Measurements from ENCODE around the gene ADH6.
"Not testable (repeated sequence)": the region's sequence is repeated elsewhere in the genome, so short reads cannot be mapped to it uniquely, and the experiment has no call there.

The ADH6 gene

DNA sequence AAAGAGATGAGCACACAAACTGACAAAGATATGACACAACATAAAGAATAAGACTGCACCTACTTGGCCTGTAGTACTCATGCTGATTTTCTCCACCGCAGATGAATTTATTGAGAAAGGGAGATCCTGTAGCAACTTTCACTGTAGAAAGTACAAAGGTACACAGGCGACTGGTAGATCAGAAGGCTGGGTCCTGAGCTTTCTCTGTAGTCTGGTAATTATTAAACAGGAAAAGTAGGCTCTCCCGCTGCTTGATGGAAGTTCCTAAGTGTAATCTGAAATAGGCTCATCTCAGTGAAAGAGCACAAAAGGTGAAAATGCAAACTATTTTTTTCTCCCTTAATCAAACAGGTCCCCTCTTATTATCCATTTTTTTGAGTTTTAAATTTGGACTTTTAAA lies at the start of gene ADH6:
ADH6 (minus strand) TSS at position 175 of the 400 bp plus-strand sequence; CDS start at position 81, 94 bp downstream.
- no peak for DNase-seq (ENCODE audit: low read depth)
- TF ChIP-seq, protein P1, sequence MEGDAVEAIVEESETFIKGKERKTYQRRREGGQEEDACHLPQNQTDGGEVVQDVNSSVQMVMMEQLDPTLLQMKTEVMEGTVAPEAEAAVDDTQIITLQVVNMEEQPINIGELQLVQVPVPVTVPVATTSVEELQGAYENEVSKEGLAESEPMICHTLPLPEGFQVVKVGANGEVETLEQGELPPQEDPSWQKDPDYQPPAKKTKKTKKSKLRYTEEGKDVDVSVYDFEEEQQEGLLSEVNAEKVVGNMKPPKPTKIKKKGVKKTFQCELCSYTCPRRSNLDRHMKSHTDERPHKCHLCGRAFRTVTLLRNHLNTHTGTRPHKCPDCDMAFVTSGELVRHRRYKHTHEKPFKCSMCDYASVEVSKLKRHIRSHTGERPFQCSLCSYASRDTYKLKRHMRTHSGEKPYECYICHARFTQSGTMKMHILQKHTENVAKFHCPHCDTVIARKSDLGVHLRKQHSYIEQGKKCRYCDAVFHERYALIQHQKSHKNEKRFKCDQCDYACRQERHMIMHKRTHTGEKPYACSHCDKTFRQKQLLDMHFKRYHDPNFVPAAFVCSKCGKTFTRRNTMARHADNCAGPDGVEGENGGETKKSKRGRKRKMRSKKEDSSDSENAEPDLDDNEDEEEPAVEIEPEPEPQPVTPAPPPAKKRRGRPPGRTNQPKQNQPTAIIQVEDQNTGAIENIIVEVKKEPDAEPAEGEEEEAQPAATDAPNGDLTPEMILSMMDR (IDR thresholded peaks at IDR 0.05; ENCODE audit: control insufficient read depth, insufficient read depth, low read depth, low read length, missing control alignments): no peak

DNA sequence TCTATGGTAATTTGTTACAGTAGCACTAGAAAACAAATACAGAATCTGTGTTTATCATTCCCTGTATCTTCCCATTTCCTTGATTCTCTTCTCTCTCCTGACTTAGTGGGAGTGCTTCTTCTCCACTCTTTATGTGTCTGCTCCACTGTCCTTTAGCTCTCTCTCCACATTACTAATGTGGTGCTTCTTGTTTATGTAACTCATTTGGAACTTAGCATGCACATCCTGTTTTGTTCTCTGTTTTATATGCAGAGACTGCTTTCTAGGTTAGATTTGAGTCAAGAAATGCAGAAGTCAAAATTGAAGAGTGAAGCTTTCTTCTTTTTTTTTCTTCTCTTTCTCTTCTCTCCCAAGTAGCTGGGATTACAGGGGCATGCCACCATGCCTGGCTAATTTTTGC lies 45.9 kb upstream of the ADH6 start:
- no peak for DNase-seq (ENCODE audit: low read depth)

More for the DNA sequence above, at the start of gene ADH6:
- H3K4me3 ChIP-seq (ENCODE audit: control insufficient read depth, low read depth, low read length): no peak within 1 kb of the TSS

DNA sequence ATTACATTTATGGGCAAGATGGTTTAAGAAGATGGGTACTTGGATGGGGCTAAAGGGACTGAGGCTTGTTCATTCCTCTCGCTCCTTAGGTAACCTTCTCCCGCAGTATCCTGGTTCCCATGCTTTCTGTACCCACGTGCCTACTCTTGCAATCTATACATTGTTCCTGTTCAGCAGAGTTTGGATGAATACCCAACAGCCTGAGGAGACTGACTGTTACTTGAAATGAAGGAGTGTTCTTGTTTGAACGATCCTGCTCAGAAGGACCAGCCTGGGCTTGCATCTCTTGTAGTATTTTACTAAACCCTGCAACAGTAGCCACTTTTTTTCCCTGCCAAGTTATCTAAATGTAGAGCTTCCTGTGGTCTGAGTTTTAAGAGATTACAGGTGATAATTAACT lies 33.7 kb upstream of the ADH6 start:
- TF ChIP-seq, protein P1 (IDR thresholded peaks at IDR 0.05; ENCODE audit: control insufficient read depth, insufficient read depth, low read depth, low read length, missing control alignments): no peak
- H3K4me3 ChIP-seq (ENCODE audit: control insufficient read depth, low read depth, low read length): no peak overlapping the region
- DNase-seq (ENCODE audit: low read depth): no peak

More for the DNA sequence above, 45.9 kb upstream of the ADH6 start:
- H3K4me3 ChIP-seq (ENCODE audit: control insufficient read depth, low read depth, low read length): no peak overlapping the region
- TF ChIP-seq, protein P1 (IDR thresholded peaks at IDR 0.05; ENCODE audit: control insufficient read depth, insufficient read depth, low read depth, low read length, missing control alignments): no peak

DNA sequence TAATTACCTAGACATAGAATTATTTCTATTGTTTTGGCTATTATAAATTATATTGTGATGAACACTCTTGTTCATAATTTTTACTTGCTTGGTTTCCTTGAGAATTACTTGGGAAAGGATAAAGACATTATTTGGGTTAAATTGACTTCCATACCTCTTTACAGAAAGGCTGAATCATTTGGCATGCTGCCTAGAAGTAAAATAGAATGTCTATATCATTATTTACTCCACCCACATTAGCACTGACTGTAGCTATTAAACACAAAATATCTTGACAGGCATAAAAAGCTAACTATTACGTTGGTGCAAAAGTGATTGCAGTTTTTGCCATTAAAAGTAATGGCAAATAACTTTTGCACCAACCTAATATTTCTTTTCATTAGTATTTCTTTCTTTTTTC lies 29.7 kb upstream of the ADH6 start:
- TF ChIP-seq, protein P1 (IDR thresholded peaks at IDR 0.05; ENCODE audit: control insufficient read depth, insufficient read depth, low read depth, low read length, missing control alignments): no peak
- no peak for DNase-seq (ENCODE audit: low read depth)

DNA sequence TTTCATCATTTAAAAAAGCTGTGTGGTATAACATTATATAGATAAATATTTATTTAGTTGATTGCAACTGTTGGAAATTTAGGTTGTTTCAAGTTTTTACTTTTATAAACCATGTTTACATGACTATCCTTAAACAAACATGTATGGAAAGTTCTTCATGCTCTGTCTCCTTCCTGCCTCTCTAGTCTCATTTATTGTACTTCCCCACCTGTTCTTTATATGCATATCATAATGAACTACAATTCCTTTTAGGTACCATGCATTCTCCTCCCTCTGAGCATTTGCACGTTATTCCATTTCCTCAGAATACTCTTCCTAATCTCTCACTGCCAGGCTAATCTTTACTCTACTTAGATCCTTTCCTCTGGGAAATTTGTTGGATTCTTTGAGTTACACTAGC lies 16.9 kb upstream of the ADH6 start:
- TF ChIP-seq, protein P1 (IDR thresholded peaks at IDR 0.05; ENCODE audit: control insufficient read depth, insufficient read depth, low read depth, low read length, missing control alignments): no peak
- H3K4me3 ChIP-seq (ENCODE audit: control insufficient read depth, low read depth, low read length): no peak overlapping the region
- DNase-seq (ENCODE audit: low read depth): no peak

More for the DNA sequence above, 29.7 kb upstream of the ADH6 start:
- H3K4me3 ChIP-seq (ENCODE audit: control insufficient read depth, low read depth, low read length): no peak overlapping the region

DNA sequence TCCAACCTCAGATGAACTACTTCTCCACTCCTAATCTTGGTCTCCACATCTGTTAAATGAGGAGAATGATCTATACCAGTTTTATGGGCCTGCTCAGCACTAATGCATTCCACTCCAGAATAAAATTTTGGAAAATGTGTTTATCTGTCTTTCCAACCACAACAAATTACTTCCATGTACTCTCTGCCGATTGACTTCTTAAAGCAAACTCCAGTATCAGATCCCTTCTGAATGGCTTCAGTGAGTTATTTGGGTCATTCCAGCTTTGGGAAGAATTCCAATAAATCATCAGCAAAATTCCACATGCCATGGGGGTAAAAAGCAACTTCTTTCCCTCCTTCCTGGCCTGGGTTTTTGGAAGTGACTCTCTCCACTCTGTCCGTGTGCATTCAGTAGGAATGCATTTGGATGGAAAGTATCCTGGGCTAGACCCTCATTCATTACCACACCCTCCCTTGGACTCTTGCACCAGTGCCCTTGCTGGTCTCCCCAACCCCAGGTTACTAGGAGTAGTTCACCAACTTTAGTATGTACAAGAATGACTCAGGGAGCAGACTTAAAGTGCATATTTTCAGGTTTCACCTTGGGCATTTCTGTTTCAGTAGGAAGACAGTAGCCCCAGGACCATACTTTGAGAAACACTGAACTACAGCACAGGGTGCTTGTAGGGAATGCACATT lies 15.4 kb upstream of the ADH6 start:
- no peak overlapping the region for H3K4me3 ChIP-seq (ENCODE audit: control insufficient read depth, low read depth, low read length)
- peak; percentile 41 for DNase-seq (ENCODE audit: low read depth)
- TF ChIP-seq, protein P1 (IDR thresholded peaks at IDR 0.05; ENCODE audit: control insufficient read depth, insufficient read depth, low read depth, low read length, missing control alignments): no peak

DNA sequence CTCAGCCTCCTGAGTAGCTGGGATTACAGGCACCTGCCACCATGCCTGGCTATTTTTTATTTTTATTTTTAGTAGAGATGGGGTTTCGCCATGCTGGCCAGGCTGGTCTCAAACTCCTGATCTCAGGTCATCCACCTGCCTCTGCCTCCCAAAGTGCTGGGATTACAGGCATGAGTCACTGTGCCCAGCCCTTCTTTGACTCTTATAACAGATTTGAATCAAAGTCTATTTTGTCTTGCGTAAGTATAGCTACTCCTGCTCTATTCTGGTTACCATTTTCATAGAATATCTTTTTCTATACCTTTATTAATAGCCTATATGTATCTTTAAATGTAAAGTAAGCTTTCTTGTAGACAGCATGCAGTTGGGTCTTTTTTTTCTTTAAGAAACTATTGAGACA lies 14.4 kb upstream of the ADH6 start:
- DNase-seq (ENCODE audit: low read depth); H3K4me3 ChIP-seq (ENCODE audit: control insufficient read depth, low read depth, low read length): not testable (repeated sequence)

DNA sequence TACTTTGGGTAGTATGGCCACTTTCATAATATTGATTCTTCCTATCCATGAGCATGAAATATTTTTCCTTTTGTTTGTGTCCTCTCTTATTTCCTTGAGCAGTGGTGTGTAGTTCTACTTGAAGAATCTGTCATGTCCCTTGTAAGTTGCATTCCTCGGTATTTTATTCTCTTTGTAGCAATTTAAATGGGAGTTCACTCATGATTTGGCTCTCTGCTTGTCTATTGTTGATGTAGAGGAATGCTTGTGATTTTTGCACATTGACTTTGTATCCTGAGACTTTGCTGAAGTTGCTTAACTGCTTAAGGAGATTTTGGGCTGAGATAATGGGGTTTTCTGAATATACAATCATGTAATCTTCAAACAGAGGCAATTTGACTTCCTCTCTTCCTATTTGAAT lies 9.7 kb upstream of the ADH6 start:
- not testable (repeated sequence) for H3K4me3 ChIP-seq (ENCODE audit: control insufficient read depth, low read depth, low read length); DNase-seq (ENCODE audit: low read depth)

DNA sequence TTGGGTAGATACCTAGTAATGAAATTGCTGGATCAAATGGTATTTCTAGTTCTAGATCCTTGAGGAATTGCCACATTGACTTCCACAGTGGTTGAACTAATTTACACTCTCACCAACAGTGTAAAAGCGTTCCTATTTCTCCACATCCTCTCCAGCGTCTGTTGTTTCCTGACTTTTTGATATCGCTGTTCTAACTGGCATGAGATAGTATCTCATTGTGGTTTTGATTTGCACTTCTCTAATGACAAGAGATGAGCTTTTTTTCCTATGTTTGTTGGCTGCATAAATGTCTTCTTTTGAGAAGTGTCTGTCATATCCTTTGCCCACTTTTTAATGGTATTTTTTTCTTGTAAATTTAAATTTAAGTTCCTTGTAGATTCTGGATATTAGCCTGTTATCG lies 8.6 kb upstream of the ADH6 start:
- not testable (repeated sequence) for H3K4me3 ChIP-seq (ENCODE audit: control insufficient read depth, low read depth, low read length); DNase-seq (ENCODE audit: low read depth)
